ENCODE results near the gene STAU1. TPM values are rescaled to one million over a fixed set of nuclear protein-coding genes. Genes with fewer than 3 reads are reported as not detected.

STAU1 gene
- polyA plus RNA-seq, 1 of the 3 experiments (the other 2 are of a cell fraction): 48.2 TPM

DNA sequence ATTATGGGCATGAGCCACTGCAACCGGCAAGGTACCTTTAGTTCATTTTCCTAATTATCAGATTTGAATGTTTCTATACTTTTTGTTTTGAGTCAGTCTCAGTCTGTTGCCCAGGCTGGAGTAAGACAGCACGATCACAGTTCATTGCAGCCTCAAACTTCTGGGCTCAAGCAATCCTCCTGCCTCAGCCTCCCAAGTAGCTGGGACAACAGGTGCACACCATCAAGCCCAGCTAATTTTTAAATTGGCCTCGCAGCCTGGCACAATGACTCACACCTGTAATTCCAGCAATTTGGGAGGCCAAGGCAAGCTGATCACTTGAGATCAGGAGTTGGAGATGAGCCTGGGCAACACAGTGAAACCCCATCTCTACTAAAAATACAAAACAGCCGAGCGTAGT is 24.4 kb downstream of the STAU1 start:
- DNase-seq: no peak
- Histone ChIP-seq H4K20me1 (ENCODE audit: insufficient read depth) (peaks cover 28% of the 10 kb centered on the region), H3K36me3 (replicated peaks in 1 of 2; ENCODE audit: control insufficient read depth in 1 of 2, insufficient read depth in 2 of 2, low read length in 1 of 2) (peaks cover 7 to 27% of the 10 kb centered on the region in 2 experiments), H2AFZ (ENCODE audit: low read depth) (no peak overlapping the region), H3K9ac (no peak overlapping the region), H3F3A (replicated peaks; ENCODE audit: insufficient read depth) (peaks cover 4% of the 10 kb centered on the region), H3K27me3 (ENCODE audit: insufficient read depth) (no peaks in the 10 kb centered on the region), H3K9me2 (no peaks in the 10 kb centered on the region), H3K4me2 (no peak overlapping the region), H3K9me3 (no peaks in the 10 kb centered on the region), H3K79me2 (ENCODE audit: insufficient read depth) (peaks cover 94% of the 10 kb centered on the region), H3K4me1 (ENCODE audit: control insufficient read depth in 1 of 2, insufficient read depth in 2 of 2, low read depth in 1 of 2, low read length in 1 of 2) (peaks cover 3 to 10% of the 10 kb centered on the region in 2 experiments; a peak in 2 of 4 replicates), H3K27ac (ENCODE audit: low read depth in 2 of 2, low read length in 1 of 2) (no peak overlapping the region), H3K4me3 (ENCODE audit: low read depth in 2 of 2, low read length in 1 of 2) (no peak overlapping the region)
- POLR2A ChIA-PET: no interaction called here
- no peak for TF ChIP-seq EP300 (IDR thresholded peaks at IDR 0.05; ENCODE audit: borderline replicate concordance in 1 of 2, low read depth in 1 of 2, low read length in 1 of 2)
- TF ChIP-seq, protein P1, sequence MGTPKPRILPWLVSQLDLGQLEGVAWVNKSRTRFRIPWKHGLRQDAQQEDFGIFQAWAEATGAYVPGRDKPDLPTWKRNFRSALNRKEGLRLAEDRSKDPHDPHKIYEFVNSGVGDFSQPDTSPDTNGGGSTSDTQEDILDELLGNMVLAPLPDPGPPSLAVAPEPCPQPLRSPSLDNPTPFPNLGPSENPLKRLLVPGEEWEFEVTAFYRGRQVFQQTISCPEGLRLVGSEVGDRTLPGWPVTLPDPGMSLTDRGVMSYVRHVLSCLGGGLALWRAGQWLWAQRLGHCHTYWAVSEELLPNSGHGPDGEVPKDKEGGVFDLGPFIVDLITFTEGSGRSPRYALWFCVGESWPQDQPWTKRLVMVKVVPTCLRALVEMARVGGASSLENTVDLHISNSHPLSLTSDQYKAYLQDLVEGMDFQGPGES (IDR thresholded peaks at IDR 0.05; ENCODE audit: low read depth, low read length): no peak
- TF ChIP-seq NFIC (IDR thresholded peaks at IDR 0.05; ENCODE audit: borderline replicate concordance): no peak
- TF ChIP-seq RFX5 (IDR thresholded peaks at IDR 0.05; ENCODE audit: low read length): no peak
- TF ChIP-seq MEF2A (IDR thresholded peaks at IDR 0.05; ENCODE audit: borderline replicate concordance, low read depth): no peak
- TF ChIP-seq CHD2 (IDR thresholded peaks at IDR 0.05; ENCODE audit: low read length, partially characterized antibody): no peak
- TF ChIP-seq TCF12 (IDR thresholded peaks at IDR 0.05): no peak
- TF ChIP-seq MAX (IDR thresholded peaks at IDR 0.05; ENCODE audit: low read depth): no peak
- no peak for TF ChIP-seq USF2 (IDR thresholded peaks at IDR 0.05; ENCODE audit: borderline replicate concordance, low read depth, low read length)
- no peak for TF ChIP-seq GATA2 (CRISPR knock-in tag; IDR thresholded peaks at IDR 0.05)
- no peak for TF ChIP-seq TAF1 (IDR thresholded peaks at IDR 0.05; ENCODE audit: borderline replicate concordance, low read depth, low read length)
- WGBS (ENCODE audit: low lambda C conversion rate): 100% methylated on average over 5 of the region's 5 CpGs
- CTCF ChIA-PET: no interaction called here

GRCh38 chr20:49161428-49162152 is 26.5 kb downstream of the STAU1 start:
- Histone ChIP-seq H3K27ac (ENCODE audit: low read depth in 2 of 2, low read length in 1 of 2) (no peak overlapping the region), H4K20me1 (ENCODE audit: insufficient read depth) (peaks cover 7% of the 10 kb centered on the region; the same call in 1 of the 2 replicates), H3K9me3 (no peaks in the 10 kb centered on the region), H3K4me1 (ENCODE audit: control insufficient read depth in 1 of 2, insufficient read depth in 2 of 2, low read depth in 1 of 2, low read length in 1 of 2) (peaks cover 0 to 3% of the 10 kb centered on the region in 2 experiments; a peak in 1 of 4 replicates), H3K4me2 (no peak overlapping the region), H3K79me2 (ENCODE audit: insufficient read depth) (peaks cover 95% of the 10 kb centered on the region), H3K9me2 (no peaks in the 10 kb centered on the region), H3K4me3 (ENCODE audit: low read depth in 2 of 2, low read length in 1 of 2) (no peak overlapping the region), H3K36me3 (replicated peaks in 1 of 2; ENCODE audit: control insufficient read depth in 1 of 2, insufficient read depth in 2 of 2, low read length in 1 of 2) (peaks cover 5 to 45% of the 10 kb centered on the region in 2 experiments), H2AFZ (ENCODE audit: low read depth) (no peak overlapping the region), H3K9ac (no peak overlapping the region), H3K27me3 (ENCODE audit: insufficient read depth) (no peaks in the 10 kb centered on the region), H3F3A (replicated peaks; ENCODE audit: insufficient read depth) (peaks cover 10% of the 10 kb centered on the region)
- no peak for DNase-seq
- ChIA-PET POLR2A (no interaction called here), CTCF (interaction anchor here (4.2 kb wide), 1 partner anchor 56 kb away, joined by 14 read pairs; no protein-coding TSS in a partner anchor)
- 87% methylated on average over 6 of the region's 6 CpGs for WGBS (ENCODE audit: low lambda C conversion rate)
- no peak for TF ChIP-seq MEF2A (IDR thresholded peaks at IDR 0.05; ENCODE audit: borderline replicate concordance, low read depth)
- TF ChIP-seq CHD2 (IDR thresholded peaks at IDR 0.05; ENCODE audit: low read length, partially characterized antibody): no peak
- no peak for TF ChIP-seq EZH2phosphoT487 (IDR thresholded peaks at IDR 0.05; ENCODE audit: borderline replicate concordance, low read depth)
- no peak for TF ChIP-seq RCOR1 (IDR thresholded peaks at IDR 0.05; ENCODE audit: low read length)
- TF ChIP-seq ZBTB33 (IDR thresholded peaks at IDR 0.05; ENCODE audit: borderline replicate concordance, low read depth): no peak
- no peak for TF ChIP-seq SMC3 (IDR thresholded peaks at IDR 0.05; ENCODE audit: low read depth, low read length)
- no peak for TF ChIP-seq MAX (IDR thresholded peaks at IDR 0.05; ENCODE audit: low read depth)
- no peak for TF ChIP-seq MXI1 (IDR thresholded peaks at IDR 0.05; ENCODE audit: low read depth, low read length)
- TF ChIP-seq, protein P1 (IDR thresholded peaks at IDR 0.05; ENCODE audit: low read depth, low read length): no peak
- TF ChIP-seq RFX5 (IDR thresholded peaks at IDR 0.05; ENCODE audit: low read length): no peak
- no peak for TF ChIP-seq FOXM1 (IDR thresholded peaks at IDR 0.05; ENCODE audit: low read depth)
- TF ChIP-seq, protein P2, sequence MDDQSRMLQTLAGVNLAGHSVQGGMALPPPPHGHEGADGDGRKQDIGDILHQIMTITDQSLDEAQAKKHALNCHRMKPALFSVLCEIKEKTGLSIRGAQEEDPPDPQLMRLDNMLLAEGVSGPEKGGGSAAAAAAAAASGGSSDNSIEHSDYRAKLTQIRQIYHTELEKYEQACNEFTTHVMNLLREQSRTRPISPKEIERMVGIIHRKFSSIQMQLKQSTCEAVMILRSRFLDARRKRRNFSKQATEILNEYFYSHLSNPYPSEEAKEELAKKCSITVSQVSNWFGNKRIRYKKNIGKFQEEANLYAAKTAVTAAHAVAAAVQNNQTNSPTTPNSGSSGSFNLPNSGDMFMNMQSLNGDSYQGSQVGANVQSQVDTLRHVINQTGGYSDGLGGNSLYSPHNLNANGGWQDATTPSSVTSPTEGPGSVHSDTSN (IDR thresholded peaks at IDR 0.05): no peak
